ENCODE data around the gene CCNQ. TPM values are rescaled to one million over a fixed set of nuclear protein-coding genes. Genes with fewer than 3 reads are reported as not detected.
A peak's percentile ranks its signal among the peaks of the same experiment; 100 is the strongest.

The CCNQ gene
- total RNA-seq, 2 donors from 2014 or later = 48.0 to 65.0 TPM

DNA sequence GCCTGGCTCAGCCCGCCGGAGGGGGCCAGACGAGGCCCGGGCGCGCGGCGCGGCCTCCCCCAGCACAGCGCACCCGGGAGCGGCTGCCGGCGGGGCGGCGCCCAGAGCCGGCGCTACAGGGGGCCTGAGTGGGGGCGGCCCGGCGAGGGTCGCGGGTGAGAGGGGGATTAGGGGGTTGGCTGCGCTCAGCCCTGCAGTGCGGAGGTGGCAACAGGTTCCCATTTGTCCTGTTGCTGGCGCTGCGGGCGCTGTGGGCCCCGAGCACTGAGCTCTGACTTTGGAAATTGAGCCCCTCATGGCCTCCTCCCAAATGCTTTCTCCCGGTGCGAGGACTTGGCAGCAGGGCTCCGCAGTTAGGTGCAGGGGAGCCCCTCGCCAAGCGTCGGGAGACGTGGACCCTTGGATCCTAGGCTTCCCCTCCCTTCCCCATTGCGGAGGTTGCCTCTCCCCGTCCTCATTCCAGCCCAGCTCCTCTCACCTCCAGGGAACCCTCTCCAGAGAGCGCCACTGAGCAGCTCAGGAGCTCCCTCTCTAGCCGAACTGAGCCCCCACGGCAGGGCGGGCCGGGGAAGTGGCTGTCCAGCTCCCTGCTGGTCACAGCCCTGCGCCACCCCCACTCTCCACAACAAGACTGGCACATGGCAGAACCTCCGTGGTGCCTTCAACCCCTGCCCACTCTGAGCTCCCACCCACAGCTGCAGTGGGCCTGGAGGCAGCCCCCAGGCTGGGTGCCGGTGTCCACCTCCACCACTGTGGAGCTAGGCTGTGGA, 45.6 kb upstream of the CCNQ start:
- Histone ChIP-seq H3K9me3 (no peaks in the 10 kb centered on the region), H3K4me1 (peaks cover 0 to 20% of the 10 kb centered on the region in 2 donors), H3K36me3 (no peaks in the 10 kb centered on the region), H3K27ac (no peak overlapping the region), H3K27me3 (peaks cover 0 to 27% of the 10 kb centered on the region in 2 donors), H3K4me3 (no peak overlapping the region)
- no peak for DNase-seq (ENCODE audit: low spot score)
- TF ChIP-seq CTCF (IDR thresholded peaks at IDR 0.05) = no peak

- Histone ChIP-seq H3K9me3 (no peaks in the 10 kb centered on the region), H3K27ac (no peak overlapping the region), H3K27me3 (peaks cover 0 to 27% of the 10 kb centered on the region in 2 donors), H3K4me3 (peak overlapping the region in 1 of 2 donors; percentile 22), H3K36me3 (no peaks in the 10 kb centered on the region), H3K4me1 (peaks cover 0 to 20% of the 10 kb centered on the region in 2 donors)
- DNase-seq (ENCODE audit: low spot score) = no peak
- TF ChIP-seq CTCF (IDR thresholded peaks at IDR 0.05) = no peak
Measured at GRCh38 chrX:153643431-153644351, 44.8 kb upstream of the CCNQ start.

- Histone ChIP-seq H3K9me3 (no peaks in the 10 kb centered on the region), H3K27me3 (peaks cover 0 to 27% of the 10 kb centered on the region in 2 donors), H3K4me1 (peaks cover 0 to 20% of the 10 kb centered on the region in 2 donors), H3K4me3 (peak overlapping the region in 1 of 2 donors; percentile 34), H3K27ac (no peak overlapping the region), H3K36me3 (no peaks in the 10 kb centered on the region)
- no peak for TF ChIP-seq CTCF (IDR thresholded peaks at IDR 0.05)
- DNase-seq (ENCODE audit: low spot score) = no peak
Measured at GRCh38 chrX:153642655-153643430, 43.9 kb upstream of the CCNQ start.

- no peak for TF ChIP-seq CTCF (IDR thresholded peaks at IDR 0.05)
- Histone ChIP-seq H3K4me3 (peak overlapping the region in 1 of 2 donors; percentile 34), H3K27me3 (peaks cover 0 to 21% of the 10 kb centered on the region in 2 donors), H3K4me1 (peaks cover 0 to 20% of the 10 kb centered on the region in 2 donors), H3K27ac (no peak overlapping the region), H3K9me3 (no peaks in the 10 kb centered on the region), H3K36me3 (no peaks in the 10 kb centered on the region)
- DNase-seq (ENCODE audit: low spot score) = no peak
Measured at GRCh38 chrX:153642051-153642654, 43.2 kb upstream of the CCNQ start.

DNA sequence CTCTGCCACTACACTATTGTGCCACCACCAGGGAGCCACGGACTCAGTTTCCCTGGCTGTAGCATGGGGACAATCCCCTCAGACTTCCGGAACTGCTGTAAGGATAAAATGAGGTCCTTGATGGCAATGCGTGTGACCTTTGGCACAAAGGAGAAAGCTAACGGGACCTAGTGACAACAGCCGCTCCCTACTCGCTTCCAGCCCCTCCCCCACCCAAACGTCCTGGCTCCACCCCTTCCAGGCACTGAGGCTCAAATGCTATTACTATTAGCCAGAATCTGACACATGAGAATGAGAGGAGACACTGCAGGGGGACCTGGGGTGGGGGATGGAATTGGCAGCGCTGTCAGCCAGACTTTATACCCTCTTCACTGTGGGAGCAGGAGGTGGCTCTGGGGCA, 42.7 kb upstream of the CCNQ start:
- no peak for TF ChIP-seq CTCF (IDR thresholded peaks at IDR 0.05)
- peaks cover 0 to 20% of the 10 kb centered on the region in 2 donors for H3K4me1 ChIP-seq
- no peaks in the 10 kb centered on the region for H3K36me3 ChIP-seq
- DNase-seq (ENCODE audit: low spot score) = no peak
- H3K27me3 ChIP-seq = peaks cover 0 to 18% of the 10 kb centered on the region in 2 donors
- no peaks in the 10 kb centered on the region for H3K9me3 ChIP-seq
- no peak overlapping the region for H3K27ac ChIP-seq
- no peak overlapping the region for H3K4me3 ChIP-seq

Measured in right atrium auricular region (tissue), 2 donors.